Measurements from ENCODE around the gene PCP2.

PCP2 gene

GRCh38 chr19:7596211-7596937 is 37.1 kb downstream of the PCP2 start:
- no peak for DNase-seq

GRCh38 chr19:7595466-7596133 is 37.9 kb downstream of the PCP2 start, which contains the start of gene CAMSAP3:
Gene CAMSAP3 (plus strand): TSS chr19:7595863. CDS start chr19:7596003, 140 bp downstream.
- DNase-seq: no peak

- no peak for DNase-seq
These were observed 43.3 kb downstream of the PCP2 start for GRCh38 chr19:7590256-7590655.

GRCh38 chr19:7589822-7590221 is 43.7 kb downstream of the PCP2 start:
- DNase-seq: no peak

GRCh38 chr19:7582446-7582845 is 51.1 kb downstream of the PCP2 start:
- no peak for DNase-seq

Measured in NK-92 treated with Interleukin-12 subunit alpha and Interleukin-12 subunit beta, amount 100 ng/mL, for 24 hours (cell line).